SKM-1 (cell line): ENCODE measurements around the gene ADSL.
"Not testable (repeated sequence)": the region's sequence is repeated elsewhere in the genome, so short reads cannot be mapped to it uniquely, and the experiment has no call there.

Source experiments
- DNase-seq: peaks from one replicate; lab custom pipeline; 2025; ENCODE audit not compliant: unreplicated experiment; lab: John Stamatoyannopoulos, UW

Gene ADSL

DNA sequence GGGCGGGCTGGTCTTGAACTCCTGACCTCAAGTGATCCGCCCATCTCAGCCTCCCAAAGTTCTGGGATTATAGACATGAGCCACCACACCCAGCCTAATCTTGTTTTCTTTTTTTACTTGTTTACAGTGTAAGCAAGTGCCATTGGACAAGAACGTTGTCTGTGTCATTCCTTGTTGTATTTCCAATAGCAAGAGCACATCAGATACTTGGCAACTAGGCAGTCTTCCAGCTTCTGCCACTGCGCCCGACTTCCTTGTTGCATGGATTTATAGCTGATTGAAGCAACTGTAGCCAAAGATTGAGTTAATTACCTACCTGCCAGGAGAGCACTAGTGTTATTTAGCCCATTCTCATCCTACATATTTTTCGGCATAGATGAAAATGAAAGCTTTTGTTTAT, 21.0 kb downstream of the ADSL start:
- no peak for DNase-seq

DNA sequence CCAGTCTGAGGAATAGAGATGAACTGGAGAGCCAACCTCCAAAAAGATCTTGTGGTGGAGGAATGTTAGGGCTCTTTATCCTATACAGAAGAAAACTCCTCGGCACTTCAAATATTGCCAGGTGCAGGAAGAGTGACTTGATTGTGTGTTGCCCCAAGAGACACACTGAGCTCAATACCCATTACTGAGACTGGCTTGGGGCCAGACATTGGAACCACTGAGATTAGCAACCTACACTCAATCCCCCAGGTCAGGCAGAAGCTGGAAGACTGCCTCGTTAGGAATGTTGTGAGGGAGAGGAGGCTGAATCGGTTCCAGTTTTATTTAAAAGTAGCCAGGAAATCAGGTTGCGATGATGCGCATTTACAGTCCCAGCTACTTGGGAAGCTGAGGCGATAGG, 21.7 kb downstream of the ADSL start:
- no peak for DNase-seq

DNA sequence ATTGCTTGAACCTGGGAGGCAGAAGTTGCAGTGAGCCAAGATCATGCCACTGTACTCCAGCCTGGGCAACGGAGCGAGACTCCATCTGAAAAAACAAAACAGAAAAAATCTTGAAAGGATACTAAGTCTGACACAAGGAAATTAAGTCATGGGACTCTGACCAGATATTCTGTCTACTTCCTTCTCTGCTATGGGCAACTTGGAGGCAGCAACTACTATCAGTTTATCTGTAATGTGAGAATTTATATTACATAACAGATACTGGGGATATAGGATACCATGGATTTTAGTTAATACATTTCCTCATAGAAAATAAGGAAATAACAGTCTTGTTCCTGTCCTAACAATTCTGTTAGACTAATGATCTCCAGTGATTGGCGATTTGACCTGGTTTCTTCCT, 22.5 kb downstream of the ADSL start:
- DNase-seq, result no peak

GRCh38 chr22:40374567-40374966, 28.3 kb downstream of the ADSL start:
- DNase-seq, result no peak

DNA sequence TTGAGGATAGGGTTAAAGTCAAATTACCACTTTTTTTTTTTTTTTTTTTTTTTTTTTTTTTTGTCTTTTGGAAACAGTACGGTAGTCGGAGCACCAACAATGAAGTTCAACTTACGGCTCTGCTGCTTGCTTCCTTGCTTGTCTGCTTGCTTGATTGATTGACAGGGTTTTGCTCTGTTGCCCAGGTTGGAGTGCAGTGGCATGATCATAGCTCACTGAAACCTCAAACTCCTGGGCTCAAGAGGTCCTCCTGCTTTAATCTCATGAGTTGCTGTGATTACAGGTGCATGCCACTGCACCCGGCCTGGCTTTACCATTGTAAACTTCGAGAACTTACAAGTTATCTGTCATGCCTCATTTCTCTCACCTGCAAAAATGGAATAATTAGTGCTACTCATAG, 29.8 kb downstream of the ADSL start:
- DNase-seq, result no peak

GRCh38 chr22:40377931-40378330, 31.6 kb downstream of the ADSL start:
- DNase-seq, result no peak

DNA sequence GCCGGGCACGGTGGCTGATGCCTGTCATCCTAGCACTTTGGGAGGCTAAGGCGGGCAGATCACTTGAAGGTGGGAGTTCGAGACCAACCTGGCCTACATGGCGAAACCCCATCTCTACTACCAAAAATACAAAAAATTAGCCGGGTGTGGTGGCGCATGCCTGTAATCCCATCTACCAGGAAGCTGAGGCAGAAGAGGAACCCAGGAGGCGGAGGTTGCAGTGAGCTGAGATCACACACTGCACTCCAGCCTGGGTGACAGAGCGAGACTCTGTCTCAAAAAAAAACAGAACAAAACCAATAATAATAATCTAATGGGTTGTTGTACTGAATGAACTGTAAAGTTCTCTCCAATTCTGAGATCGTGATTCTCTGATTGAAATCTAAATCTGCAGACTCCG, 32.1 kb downstream of the ADSL start:
- not testable (repeated sequence) for DNase-seq

GRCh38 chr22:40381461-40381860, 35.2 kb downstream of the ADSL start:
- no peak for DNase-seq

GRCh38 chr22:40383905-40384304, 37.6 kb downstream of the ADSL start:
- DNase-seq, result no peak

DNA sequence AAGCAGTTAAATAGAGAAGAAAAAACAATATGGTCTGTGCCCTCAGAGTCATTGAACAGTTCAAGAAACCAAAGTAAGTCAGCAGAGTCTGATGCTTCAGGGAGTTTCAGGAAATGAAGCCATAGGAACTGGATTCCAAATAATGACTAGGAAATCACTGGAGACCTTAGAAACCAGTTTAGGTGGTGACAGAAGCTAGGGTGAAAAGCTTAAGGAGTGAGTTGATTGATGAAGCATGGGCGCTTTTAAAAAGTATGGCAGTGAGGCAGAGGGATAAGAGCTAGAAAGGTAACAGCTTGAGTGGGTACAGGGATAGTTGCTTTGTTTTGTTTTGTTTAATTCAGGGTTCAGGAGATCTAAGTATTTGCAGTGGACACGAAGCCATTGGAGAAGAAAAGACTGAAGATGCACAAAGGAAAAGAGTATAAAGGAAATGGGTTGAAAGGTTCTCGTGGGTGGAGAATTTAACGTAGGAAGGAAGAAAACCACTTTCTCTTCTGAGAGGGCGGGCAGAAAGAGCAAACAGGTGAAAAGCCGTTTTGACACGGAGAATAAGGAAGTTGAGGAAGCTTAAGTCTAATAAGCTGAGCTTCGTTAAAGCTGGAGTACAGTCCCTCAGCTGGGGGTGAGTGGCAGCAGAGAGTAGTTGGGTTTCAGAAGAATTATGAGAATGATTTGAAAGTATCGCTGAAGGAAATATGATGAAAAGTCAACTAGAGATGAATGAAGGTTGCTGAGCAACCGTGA, 38.9 kb downstream of the ADSL start:
- peak; percentile 48 for DNase-seq

GRCh38 chr22:40387746-40388145, 41.4 kb downstream of the ADSL start:
- DNase-seq, result no peak

GRCh38 chr22:40388231-40388630, 41.9 kb downstream of the ADSL start:
- DNase-seq, result no peak

GRCh38 chr22:40391417-40391816, 45.1 kb downstream of the ADSL start:
- no peak for DNase-seq

GRCh38 chr22:40392618-40393017, 46.3 kb downstream of the ADSL start:
- no peak for DNase-seq

DNA sequence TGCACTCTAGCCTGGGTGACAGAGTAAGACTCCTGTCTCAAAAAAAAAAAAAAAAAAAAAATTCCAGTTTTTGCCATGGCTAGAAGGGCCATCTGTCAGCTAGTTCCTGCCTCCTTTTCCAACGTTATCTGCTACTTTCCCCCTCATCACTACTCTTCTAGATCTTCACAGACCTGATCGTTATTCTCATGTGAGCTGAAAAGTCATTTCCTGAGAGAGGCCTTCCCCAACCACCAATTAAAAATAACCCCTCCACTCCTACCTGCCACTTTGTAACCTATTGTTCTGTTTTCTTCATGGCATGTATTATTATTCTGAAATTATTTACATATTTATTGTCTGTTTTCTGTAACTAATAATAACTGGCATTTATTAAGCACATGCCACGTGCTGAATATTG, 48.3 kb downstream of the ADSL start:
- no peak for DNase-seq

DNA sequence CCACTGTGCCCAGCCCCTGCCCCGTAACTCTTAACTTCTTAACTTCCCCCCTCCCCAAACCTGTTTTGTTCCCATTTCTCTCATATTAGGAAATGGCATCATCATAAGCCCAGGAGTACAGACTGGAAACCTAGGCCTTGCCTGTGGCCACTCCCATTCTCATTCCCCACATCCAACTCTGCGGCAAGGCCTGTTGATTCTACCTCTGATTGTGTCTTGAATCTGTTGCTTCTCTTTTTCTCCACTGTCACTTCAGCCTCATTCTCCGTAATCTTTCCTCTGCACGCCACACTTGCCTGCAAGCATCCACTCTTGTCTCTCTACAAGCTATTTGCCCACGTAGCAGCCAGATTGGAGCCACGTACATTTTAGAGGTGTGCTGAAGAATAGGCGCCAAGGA, 49.3 kb downstream of the ADSL start:
- DNase-seq, result no peak

GRCh38 chr22:40396882-40397281, 50.6 kb downstream of the ADSL start:
- no peak for DNase-seq

DNA sequence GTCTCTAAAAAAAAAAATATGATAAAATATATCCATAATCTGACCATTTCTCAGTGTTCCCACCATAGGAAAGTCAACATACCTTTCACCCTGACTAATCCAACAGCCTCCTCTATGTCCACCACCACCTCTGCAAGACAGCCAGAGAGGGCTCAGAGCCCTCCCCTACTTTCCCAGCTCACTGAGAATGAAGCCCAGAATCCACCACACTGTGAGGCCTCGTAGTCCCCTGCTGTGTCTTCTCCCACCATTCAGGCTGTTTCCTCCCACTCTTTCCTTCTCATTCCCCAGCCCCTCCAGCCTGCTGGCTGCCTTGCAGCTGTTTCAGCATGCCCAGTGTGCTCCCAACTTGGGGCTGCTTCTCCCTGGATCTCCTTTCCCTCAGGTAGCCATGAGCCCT, 51.1 kb downstream of the ADSL start:
- no peak for DNase-seq

- no peak for DNase-seq
Measured at GRCh38 chr22:40399621-40400020, 53.3 kb downstream of the ADSL start.

DNA sequence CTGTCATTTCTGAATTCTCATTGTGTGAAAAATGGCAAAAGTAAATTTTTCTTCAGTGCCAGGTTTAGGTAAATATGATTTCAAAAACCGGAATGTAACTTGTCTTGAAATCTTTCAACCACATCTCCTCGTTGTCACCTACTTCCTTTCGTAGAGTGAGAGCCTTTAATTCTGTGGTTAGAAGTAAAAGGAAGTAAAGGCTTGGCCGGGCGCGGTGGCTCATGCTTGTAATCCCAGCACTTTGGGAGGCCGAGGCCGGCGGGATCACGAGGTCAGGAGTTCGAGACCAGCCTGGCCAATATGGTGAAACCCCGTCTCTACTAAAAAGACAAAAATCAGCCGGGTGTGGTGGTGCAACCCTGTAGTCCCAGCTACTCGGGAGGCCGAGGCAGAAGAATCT, 53.9 kb downstream of the ADSL start:
- DNase-seq, result peak; percentile 80

GRCh38 chr22:40401532-40401931, 55.2 kb downstream of the ADSL start:
- no peak for DNase-seq

DNA sequence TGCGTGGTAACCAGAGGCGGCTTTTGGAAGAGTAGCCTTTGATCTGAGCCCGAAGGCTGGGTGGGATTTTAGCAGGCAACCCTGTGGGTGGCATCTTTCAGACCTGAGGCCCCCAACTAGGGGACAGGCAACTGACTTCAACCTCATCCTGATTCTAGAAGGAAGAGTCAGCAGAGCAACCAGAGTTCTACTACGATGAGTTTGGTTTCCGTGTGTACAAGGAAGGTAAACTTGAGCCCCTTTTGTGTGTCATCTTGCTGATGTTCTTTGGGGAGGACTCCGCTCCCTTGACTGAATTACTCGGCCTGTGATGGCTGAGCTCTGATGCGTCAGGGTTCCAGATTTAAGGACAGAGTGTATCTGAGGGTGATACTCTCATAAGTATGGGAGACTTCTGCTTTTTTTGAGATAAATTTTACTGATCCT, 55.7 kb downstream of the ADSL start:
- no peak for DNase-seq

GRCh38 chr22:40403141-40403540, 56.8 kb downstream of the ADSL start:
- DNase-seq, result no peak
